Measurements from ENCODE around the gene C10orf95. TPM values are rescaled to one million over a fixed set of nuclear protein-coding genes. Genes with fewer than 3 reads are reported as not detected.

The C10orf95 gene
- not detected for total RNA-seq

GRCh38 chr10:102451105-102451969 lies at the start of gene C10orf95:
C10orf95 (minus strand) TSS chr10:102451543; CDS start chr10:102451093, 450 bp downstream.

GRCh38 chr10:102432162-102432950 lies 19.0 kb downstream of the C10orf95 start, which contains the start of gene CUEDC2:
CUEDC2 (minus strand) TSS chr10:102432574; CDS start chr10:102425188, 7,386 bp downstream.

GRCh38 chr10:102420714-102421506 lies 30.4 kb downstream of the C10orf95 start, which contains the start of gene FBXL15:
FBXL15 (plus strand) TSS chr10:102420836; CDS start chr10:102421130, 294 bp downstream.

DNA sequence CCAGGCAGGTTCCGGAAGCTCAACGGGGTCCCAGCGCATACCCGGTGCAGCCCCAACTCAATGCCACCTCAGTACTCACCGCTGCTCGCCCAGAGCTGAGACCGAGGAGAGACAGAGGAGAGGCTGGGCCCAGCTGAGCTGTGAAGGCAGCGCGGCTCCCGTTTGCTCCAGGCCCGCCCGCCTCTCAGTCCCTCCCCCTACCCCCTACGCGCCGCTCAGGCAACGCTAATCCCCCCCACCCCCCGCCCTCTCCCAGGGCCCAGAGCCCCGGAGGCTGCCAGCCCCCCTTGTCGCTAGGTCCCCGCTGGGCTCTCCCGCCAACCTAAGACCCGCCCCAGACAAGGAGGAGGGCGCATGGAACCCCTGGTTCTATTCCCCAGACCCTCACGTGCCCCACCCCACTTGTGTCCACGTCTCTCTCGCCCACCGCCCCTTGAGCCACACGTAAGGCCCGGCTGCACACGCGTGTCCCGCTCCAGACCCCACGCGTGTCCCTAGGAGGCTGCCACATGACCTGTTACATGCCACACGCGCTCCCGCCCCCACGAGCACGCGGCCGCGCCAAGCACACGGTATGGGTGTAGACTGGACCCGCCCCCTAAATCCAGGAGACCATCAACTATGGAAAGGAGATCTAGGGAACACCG lies 32.6 kb downstream of the C10orf95 start, which contains the start of gene PSD:
TSS of gene PSD (minus strand) at position 164 of the 647 bp plus-strand sequence. CDS start 1,747 bp downstream, outside the sequence.

Small RNAs within 50 kb of the gene (small RNA-seq; reads per million reads assigned to genes)
- 89.2 to 93.0 reads per million in 2 donors for gene MIR146B

Other genes with a start within 250 kb of the C10orf95 start
- under 1 TPM; 0.33 to 0.34 TPM for gene ELOVL3, start 225.2 kb downstream of the C10orf95 start, total RNA-seq
- gene PITX3, start 210.0 kb downstream of the C10orf95 start, total RNA-seq, result not detected
- 10 to 100 TPM; 29.3 to 35.4 TPM for gene GBF1, start 206.0 kb downstream of the C10orf95 start, total RNA-seq
- 10 to 100 TPM; 25.0 to 78.5 TPM for gene NFKB2, start 55.8 kb downstream of the C10orf95 start, total RNA-seq
- under 1 TPM; under 0.01 to 0.34 TPM for gene PSD, start 32.8 kb downstream of the C10orf95 start, total RNA-seq
- gene FBXL15, start 30.7 kb downstream of the C10orf95 start, total RNA-seq, result 1 to 10 TPM; 7.2 to 9.7 TPM
- 10 to 100 TPM; 52.3 to 53.0 TPM for gene CUEDC2, start 19.0 kb downstream of the C10orf95 start, total RNA-seq
- gene ACTR1A, start 51.2 kb upstream of the C10orf95 start, total RNA-seq, result 100 to 1,000 TPM; 134 TPM
- gene SUFU, start 52.4 kb upstream of the C10orf95 start, total RNA-seq, result 1 to 10 TPM; 3.7 to 6.2 TPM
- 10 to 100 TPM; 26.0 to 26.5 TPM for gene TRIM8, start 192.9 kb upstream of the C10orf95 start, total RNA-seq

Measured in melanocyte of skin (primary cell).